Liver (tissue), 9 donors: ENCODE measurements around the gene HUNK. TPM values are rescaled to one million over a fixed set of nuclear protein-coding genes. Genes with fewer than 3 reads are reported as not detected.

ENCODE experiments used
- DNase-seq: peaks from one replicate; pipeline ENCODE4 v3.0.0-alpha.2; 2017; ENCODE audit warnings: low spot score
- H3K27ac ChIP-seq, 2 donors: one replicate each; pipeline ENCODE4 v1.7.0; 2013; ENCODE audit warnings: inconsistent platforms in 2 of 2, low read length in 2 of 2, control low read depth in 1 of 2, low read depth in 1 of 2, mild to moderate bottlenecking in 1 of 2
- H3K27me3 ChIP-seq, 4 donors: one replicate each; pipeline versions ENCODE4 v1.6.1 to v1.7.0; 2013; ENCODE audit warnings: low read length in 3 of 4, inconsistent platforms in 1 of 4, mild to moderate bottlenecking in 1 of 4, moderate library complexity in 1 of 4; ENCODE audit not compliant: control insufficient read depth in 4 of 4, insufficient read depth in 4 of 4
- H3K36me3 ChIP-seq, 4 donors: one replicate each; pipeline versions ENCODE4 v1.6.1 to v1.7.0; 2013; ENCODE audit warnings: low read length in 3 of 4, mild to moderate bottlenecking in 3 of 4, low read depth in 1 of 4, moderate library complexity in 1 of 4; ENCODE audit not compliant: control insufficient read depth in 4 of 4, insufficient read depth in 3 of 4
- H3K4me1 ChIP-seq, 4 donors: one replicate each; pipeline versions ENCODE4 v1.6.1 to v1.7.0; 2013; ENCODE audit warnings: low read length in 3 of 4, mild to moderate bottlenecking in 3 of 4, moderate library complexity in 1 of 4; ENCODE audit not compliant: control insufficient read depth in 4 of 4, insufficient read depth in 4 of 4
- H3K4me3 ChIP-seq, 3 donors: one replicate each; pipeline versions ENCODE4 v1.6.1 to v1.7.0; 2013; ENCODE audit warnings: low read length in 3 of 3, control low read depth in 1 of 3, low read depth in 1 of 3, mild to moderate bottlenecking in 1 of 3
- H3K9ac ChIP-seq, 2 donors: one replicate each; pipeline ENCODE4 v1.7.0; 2013; ENCODE audit warnings: low read length in 2 of 2, mild to moderate bottlenecking in 2 of 2, moderate library complexity in 2 of 2, control low read depth in 1 of 2, low read depth in 1 of 2
- H3K9me3 ChIP-seq, 4 donors: one replicate each; pipeline versions ENCODE4 v1.6.1 to v1.7.0; 2013; ENCODE audit warnings: low read length in 3 of 4; ENCODE audit not compliant: control insufficient read depth in 4 of 4
- FOXA1 ChIP-seq: IDR thresholded peaks from 2 replicates; pipeline ENCODE4 v1.6.1; 2016; ENCODE audit warnings: antibody characterized with exemption
- FOXA2 ChIP-seq: IDR thresholded peaks from 2 replicates; pipeline ENCODE4 v1.6.1; 2016; ENCODE audit warnings: antibody characterized with exemption
- HNF4G ChIP-seq: IDR thresholded peaks from 2 replicates; pipeline ENCODE4 v1.6.1; 2016; ENCODE audit warnings: antibody characterized with exemption
- JUND ChIP-seq, 2 donors: IDR thresholded peaks; 2 replicates each; pipeline ENCODE4 v1.6.1; 2016; ENCODE audit warnings: antibody characterized with exemption in 2 of 2
- RAD21 ChIP-seq, 2 donors: IDR thresholded peaks; 2 replicates each; pipeline ENCODE4 v1.6.1; 2016; ENCODE audit warnings: antibody characterized with exemption in 2 of 2, mild to moderate bottlenecking in 2 of 2
- RXRA ChIP-seq, 2 donors: IDR thresholded peaks; 2 replicates each; pipeline ENCODE4 v1.6.1; 2017 to 2018; ENCODE audit warnings: antibody characterized with exemption in 2 of 2, mild to moderate bottlenecking in 1 of 2
- SP1 ChIP-seq: IDR thresholded peaks from 2 replicates; pipeline ENCODE4 v1.6.1; 2018; ENCODE audit warnings: antibody characterized with exemption, mild to moderate bottlenecking
- TAF1 ChIP-seq: conservative IDR thresholded peaks from 2 replicates; pipeline ENCODE4 v1.6.1; 2016; ENCODE audit warnings: antibody characterized with exemption, mild to moderate bottlenecking
- YY1 ChIP-seq: IDR thresholded peaks from 2 replicates; pipeline ENCODE4 v1.6.1; 2016; ENCODE audit warnings: antibody characterized with exemption, mild to moderate bottlenecking
- WGBS: extraction: QIAGEN DNeasy Blood & Tissue Kit; methylation state at CpG from one replicate; pipeline ENCODE4 v1.1.7; 2013; 5-methylcytosine and 5-hydroxymethylcytosine counted together
- polyA plus RNA-seq, 2 donors: library from polyadenylated mRNA; stranded (reverse) in 1 of 2; unstranded in 1 of 2; fragments of 200-250 nt in 1 of 2; fragments of >200 nt in 1 of 2; fragmentation: Nextera tagmentation in 1 of 2; extraction: Ambion mirVana in 1 of 2; gene quantifications; one replicate each; pipeline versions ENCODE4 v1.2.1 to v1.2.3, GENCODE V29; 2013 to 2015
- total RNA-seq, 2 donors: library from RNA; depleted of rRNA; stranded (reverse); fragments of >200 nt; gene quantifications; one replicate each; pipeline ENCODE4 v1.2.3, GENCODE V29; 2014
- TF ChIP-seq, protein P1 (sequence below): IDR thresholded peaks from 2 replicates; pipeline ENCODE4 v1.6.1; 2016; ENCODE audit warnings: antibody characterized with exemption, mild to moderate bottlenecking
- TF ChIP-seq, protein P2 (sequence below): IDR thresholded peaks from 2 replicates; pipeline ENCODE4 v1.6.1; 2016; ENCODE audit warnings: antibody characterized with exemption
- TF ChIP-seq, protein P3 (sequence below): IDR thresholded peaks from 2 replicates; pipeline ENCODE4 v1.6.1; 2016; ENCODE audit warnings: antibody characterized with exemption
- TF ChIP-seq, protein P4 (sequence below): IDR thresholded peaks from 2 replicates; pipeline ENCODE4 v1.6.1; 2016; ENCODE audit warnings: antibody characterized with exemption
- donor health status: healthy.
- donor health status: healthy.
- donor health status: healthy.
- donor health status: healthy.
- donor health status: healthy.

The HUNK gene
- total and polyA plus RNA-seq, 4 donors, result 0.11 to 0.92 (median 0.30) TPM

DNA sequence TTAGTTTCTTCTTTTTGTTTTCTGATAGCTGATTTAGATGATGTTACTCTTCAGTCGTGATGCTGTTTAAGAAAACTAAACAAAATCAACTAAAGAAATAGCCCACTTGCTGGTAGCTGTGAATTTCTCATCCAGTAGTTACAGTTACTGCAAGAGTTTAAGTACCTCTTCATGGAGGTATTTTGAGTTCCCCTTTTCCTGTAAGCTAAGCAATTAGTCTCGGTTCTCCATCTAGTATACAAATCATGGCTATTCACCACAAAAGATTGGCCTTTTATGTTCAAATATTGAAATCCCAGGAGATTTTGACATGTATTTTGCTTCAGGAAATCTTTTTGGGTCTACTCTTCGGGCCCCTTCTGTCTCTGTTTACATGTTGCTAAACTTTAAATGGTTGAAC is 31.1 kb downstream of the HUNK start:
- Histone ChIP-seq H3K4me1 (peaks cover 0 to 18% (median 6%) of the 10 kb centered on the region in 4 donors), H3K27me3 (no peaks in the 10 kb centered on the region), H3K27ac (no peak overlapping the region), H3K36me3 (no peaks in the 10 kb centered on the region), H3K9me3 (no peaks in the 10 kb centered on the region), H3K4me3 (no peak overlapping the region), H3K9ac (no peak overlapping the region)
- no peak for DNase-seq
- 82% methylated on average over 3 of the region's 3 CpGs for WGBS
- TF ChIP-seq JUND (IDR thresholded peaks at IDR 0.05) (no peak), FOXA1 (no peak)
- TF ChIP-seq, protein P1, sequence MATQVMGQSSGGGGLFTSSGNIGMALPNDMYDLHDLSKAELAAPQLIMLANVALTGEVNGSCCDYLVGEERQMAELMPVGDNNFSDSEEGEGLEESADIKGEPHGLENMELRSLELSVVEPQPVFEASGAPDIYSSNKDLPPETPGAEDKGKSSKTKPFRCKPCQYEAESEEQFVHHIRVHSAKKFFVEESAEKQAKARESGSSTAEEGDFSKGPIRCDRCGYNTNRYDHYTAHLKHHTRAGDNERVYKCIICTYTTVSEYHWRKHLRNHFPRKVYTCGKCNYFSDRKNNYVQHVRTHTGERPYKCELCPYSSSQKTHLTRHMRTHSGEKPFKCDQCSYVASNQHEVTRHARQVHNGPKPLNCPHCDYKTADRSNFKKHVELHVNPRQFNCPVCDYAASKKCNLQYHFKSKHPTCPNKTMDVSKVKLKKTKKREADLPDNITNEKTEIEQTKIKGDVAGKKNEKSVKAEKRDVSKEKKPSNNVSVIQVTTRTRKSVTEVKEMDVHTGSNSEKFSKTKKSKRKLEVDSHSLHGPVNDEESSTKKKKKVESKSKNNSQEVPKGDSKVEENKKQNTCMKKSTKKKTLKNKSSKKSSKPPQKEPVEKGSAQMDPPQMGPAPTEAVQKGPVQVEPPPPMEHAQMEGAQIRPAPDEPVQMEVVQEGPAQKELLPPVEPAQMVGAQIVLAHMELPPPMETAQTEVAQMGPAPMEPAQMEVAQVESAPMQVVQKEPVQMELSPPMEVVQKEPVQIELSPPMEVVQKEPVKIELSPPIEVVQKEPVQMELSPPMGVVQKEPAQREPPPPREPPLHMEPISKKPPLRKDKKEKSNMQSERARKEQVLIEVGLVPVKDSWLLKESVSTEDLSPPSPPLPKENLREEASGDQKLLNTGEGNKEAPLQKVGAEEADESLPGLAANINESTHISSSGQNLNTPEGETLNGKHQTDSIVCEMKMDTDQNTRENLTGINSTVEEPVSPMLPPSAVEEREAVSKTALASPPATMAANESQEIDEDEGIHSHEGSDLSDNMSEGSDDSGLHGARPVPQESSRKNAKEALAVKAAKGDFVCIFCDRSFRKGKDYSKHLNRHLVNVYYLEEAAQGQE, result no peak

DNA sequence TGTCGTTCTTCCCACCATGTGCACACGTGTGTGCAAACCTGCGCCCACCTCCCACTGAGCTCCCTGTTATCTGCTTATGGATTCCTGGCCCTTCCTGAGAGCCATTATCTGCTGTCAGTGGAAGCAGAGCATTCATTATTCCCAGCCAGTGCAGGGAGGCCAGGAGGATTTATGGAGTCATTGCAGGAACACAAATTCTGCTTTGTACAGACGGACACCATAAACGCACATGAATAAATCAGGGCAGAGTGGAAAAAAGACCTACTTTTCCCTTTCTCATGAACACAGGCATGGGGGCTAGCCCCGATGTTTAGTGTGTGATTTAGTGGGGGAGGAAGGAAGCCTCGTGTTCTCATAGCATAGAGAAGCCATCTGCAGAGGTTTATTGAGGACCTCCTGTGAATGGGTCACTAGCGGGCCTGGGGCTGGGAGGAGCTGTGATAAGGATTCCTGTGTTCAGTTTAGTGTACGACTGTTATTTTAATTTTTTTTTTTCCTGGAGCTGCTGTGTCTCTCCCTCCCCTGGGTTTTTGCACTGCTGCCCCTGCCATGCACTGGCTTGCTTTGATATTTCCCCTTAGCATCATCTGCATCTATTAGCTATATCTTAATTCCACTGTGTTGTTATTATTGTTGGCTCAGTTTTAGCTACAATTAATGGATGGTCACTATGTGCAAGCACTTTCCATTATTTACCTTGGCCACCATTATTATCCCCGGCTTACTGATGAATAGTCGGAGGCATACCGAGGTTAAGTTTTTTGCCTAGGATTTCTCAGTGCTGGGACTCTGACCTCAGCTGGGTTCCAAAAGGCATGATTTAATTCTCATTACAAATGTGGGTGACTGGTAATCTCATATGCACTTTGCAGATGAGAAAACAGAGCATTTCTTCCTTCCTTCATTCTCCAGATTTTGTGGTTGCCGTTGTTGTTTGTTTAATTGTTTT is 33.0 kb downstream of the HUNK start:
- no peaks in the 10 kb centered on the region for H3K36me3 ChIP-seq
- H3K9ac ChIP-seq, result no peak overlapping the region
- WGBS, result 79% methylated on average over 13 of the region's 13 CpGs
- no peak overlapping the region for H3K4me3 ChIP-seq
- no peak for DNase-seq
- no peaks in the 10 kb centered on the region for H3K27me3 ChIP-seq
- TF ChIP-seq TAF1 (no peak), JUND (IDR thresholded peaks at IDR 0.05) (no peak), FOXA1 (no peak), FOXA2 (no peak), RAD21 (IDR thresholded peaks at IDR 0.05) (no peak), SP1 (no peak), HNF4G (no peak), YY1 (no peak), RXRA (IDR thresholded peaks at IDR 0.05) (no peak)
- TF ChIP-seq, protein P2, sequence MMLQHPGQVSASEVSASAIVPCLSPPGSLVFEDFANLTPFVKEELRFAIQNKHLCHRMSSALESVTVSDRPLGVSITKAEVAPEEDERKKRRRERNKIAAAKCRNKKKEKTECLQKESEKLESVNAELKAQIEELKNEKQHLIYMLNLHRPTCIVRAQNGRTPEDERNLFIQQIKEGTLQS, result no peak
- TF ChIP-seq, protein P1, result no peak
- TF ChIP-seq, protein P3, sequence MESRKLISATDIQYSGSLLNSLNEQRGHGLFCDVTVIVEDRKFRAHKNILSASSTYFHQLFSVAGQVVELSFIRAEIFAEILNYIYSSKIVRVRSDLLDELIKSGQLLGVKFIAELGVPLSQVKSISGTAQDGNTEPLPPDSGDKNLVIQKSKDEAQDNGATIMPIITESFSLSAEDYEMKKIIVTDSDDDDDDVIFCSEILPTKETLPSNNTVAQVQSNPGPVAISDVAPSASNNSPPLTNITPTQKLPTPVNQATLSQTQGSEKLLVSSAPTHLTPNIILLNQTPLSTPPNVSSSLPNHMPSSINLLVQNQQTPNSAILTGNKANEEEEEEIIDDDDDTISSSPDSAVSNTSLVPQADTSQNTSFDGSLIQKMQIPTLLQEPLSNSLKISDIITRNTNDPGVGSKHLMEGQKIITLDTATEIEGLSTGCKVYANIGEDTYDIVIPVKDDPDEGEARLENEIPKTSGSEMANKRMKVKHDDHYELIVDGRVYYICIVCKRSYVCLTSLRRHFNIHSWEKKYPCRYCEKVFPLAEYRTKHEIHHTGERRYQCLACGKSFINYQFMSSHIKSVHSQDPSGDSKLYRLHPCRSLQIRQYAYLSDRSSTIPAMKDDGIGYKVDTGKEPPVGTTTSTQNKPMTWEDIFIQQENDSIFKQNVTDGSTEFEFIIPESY, result no peak
- TF ChIP-seq, protein P4, sequence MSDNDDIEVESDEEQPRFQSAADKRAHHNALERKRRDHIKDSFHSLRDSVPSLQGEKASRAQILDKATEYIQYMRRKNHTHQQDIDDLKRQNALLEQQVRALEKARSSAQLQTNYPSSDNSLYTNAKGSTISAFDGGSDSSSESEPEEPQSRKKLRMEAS, result no peak
- no peak overlapping the region for H3K27ac ChIP-seq
- H3K4me1 ChIP-seq, result peaks cover 0 to 9% (median 2%) of the 10 kb centered on the region in 4 donors
- H3K9me3 ChIP-seq, result no peaks in the 10 kb centered on the region
